Activated T-helper 1 cell treated with Interleukin-2 at 50 U/mL for 16 hours (primary cell): Measurements from ENCODE around the gene PFDN5.
"Not testable (repeated sequence)": the region's sequence is repeated elsewhere in the genome, so short reads cannot be mapped to it uniquely, and the experiment has no call there.

Source experiments
- DNase-seq: peaks from one replicate; pipeline ENCODE4 v3.0.0-alpha.2; 2020; ENCODE audit warnings: low read depth

The PFDN5 gene

DNA sequence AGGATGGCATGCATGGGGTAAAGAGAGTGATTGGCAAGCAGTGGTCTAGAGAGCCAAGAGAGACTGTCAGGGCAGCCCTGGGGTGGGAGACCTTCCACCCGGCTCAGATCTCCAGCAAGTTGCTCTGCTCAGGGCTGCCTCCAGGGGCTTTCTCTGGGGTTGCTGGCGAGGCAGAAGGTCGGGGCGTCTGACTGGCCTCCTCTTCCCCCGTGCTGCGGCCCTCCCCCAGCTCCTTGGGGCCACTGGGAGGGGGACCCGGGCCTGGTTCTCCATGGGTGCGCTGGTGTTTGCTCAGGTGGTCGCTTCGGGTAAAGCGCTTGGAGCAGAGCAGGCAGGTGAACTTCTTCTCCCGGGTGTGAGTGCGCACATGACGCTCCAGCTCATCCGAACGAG lies 32.7 kb downstream of the PFDN5 start:
- no peak for DNase-seq

- DNase-seq, result no peak
These were observed 35.3 kb downstream of the PFDN5 start for GRCh38 chr12:53330671-53331070.

GRCh38 chr12:53332339-53332738 lies 37.0 kb downstream of the PFDN5 start:
- DNase-seq, result not testable (repeated sequence)

- DNase-seq, result no peak
These were observed 37.4 kb downstream of the PFDN5 start for GRCh38 chr12:53332744-53333143.

DNA sequence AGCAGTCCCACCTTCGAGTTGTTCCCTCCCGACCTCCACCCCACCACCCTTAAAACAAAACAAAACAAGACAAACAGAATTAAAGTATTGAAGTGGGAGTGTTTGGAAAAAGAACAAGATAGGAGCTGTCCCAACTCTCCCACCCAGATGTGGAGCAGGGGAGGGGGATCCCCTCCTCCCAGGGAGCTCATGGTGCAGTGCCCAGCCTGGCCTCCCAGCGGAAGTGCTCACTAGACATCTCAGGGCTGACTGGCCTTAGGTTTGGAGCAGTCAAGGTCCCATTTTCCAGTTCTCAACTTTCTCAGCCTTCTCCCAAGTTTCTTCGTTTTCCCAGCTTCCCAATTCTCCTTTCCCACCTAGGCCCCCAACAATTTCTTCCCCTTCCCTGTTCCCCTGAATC lies 37.9 kb downstream of the PFDN5 start:
- DNase-seq, result no peak

DNA sequence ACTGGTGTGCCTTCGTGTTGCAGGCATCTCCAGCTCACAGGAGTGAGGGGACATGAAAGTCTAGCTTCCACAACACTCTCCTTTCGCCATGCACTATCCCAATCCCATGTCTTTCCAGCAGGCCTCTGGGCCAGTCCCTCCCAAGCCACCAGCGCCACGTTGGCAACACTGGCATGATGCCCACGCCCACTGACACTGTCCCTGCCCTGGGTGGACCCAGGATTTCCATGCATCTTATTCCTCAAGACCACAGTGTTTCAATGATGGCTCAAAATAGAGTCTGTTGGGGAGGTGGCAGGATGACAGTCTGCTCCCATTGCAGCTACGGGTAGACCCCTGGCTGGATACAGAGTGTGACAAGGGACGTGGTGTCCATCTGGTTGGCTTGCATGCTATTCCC lies 38.5 kb downstream of the PFDN5 start:
- no peak for DNase-seq

DNA sequence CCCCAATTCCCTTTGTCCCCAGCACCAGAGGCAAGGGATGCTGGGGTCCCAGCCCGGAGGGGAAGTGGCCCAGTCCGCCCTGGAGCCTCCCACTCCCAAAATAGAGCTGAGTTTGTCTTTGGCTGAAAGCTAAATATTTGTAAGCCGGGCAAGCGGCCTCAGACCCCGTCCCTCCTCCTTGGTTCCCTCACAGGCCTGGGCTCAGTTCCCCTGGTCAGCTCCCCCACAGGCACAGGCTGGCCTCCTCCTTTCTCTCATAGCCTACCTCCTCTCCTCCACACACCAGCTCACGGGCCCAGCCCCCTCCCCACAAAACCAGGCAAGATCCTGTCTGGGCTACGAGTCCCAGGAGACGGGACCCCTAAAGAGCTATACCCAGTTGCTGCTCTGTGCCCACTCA lies 39.5 kb downstream of the PFDN5 start:
- no peak for DNase-seq

- no peak for DNase-seq
These were observed 40.9 kb downstream of the PFDN5 start, which contains the start of gene SP7 for GRCh38 chr12:53336181-53336681. Gene SP7, minus strand, starts transcription at chr12:53336354. Its CDS starts 708 bp downstream, at chr12:53335646.

- DNase-seq, result no peak
These were observed 42.7 kb downstream of the PFDN5 start for GRCh38 chr12:53338017-53338416.

- DNase-seq, result no peak
These were observed 43.6 kb downstream of the PFDN5 start for GRCh38 chr12:53338916-53339315.

- no peak for DNase-seq
These were observed 45.1 kb downstream of the PFDN5 start for GRCh38 chr12:53340398-53340797.

DNA sequence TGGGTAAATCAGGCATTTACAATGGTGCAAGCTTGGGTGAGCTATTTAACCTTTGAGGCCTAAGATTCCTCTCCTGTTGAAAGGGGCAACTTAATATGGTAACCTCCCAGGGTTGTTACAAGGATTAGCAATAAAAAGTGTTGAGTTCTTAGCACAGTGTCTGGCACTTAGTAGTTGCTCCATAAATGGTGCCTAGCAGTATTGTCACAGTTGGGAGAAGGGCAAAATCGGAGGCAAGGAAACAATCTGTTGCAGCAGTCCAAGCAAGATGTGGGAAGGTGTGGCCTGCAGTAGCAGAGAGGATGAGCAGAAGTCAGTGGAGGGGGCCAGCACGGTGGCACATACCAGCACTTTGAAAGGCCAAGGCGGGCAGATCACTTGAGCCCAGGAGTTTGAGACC lies 48.1 kb downstream of the PFDN5 start:
- no peak for DNase-seq

- DNase-seq, result no peak
These were observed 48.6 kb downstream of the PFDN5 start for GRCh38 chr12:53343969-53344368.

DNA sequence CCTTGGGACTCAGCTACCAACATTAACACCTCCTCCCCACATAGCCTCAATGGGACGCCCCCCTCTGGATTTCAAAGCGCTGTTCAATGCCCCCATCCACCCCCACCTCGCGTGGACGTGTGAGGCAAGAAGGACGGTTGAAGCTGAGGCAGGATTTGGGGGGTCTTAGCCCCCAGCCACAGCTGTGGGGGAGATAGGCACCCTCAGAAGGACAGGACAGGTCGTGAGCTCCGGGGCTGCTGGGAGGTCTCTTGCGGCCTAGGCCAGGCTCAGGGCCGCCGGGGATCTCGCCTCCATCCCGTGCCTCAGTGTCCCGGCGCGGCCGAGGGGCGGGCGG lies 49.1 kb downstream of the PFDN5 start:
- DNase-seq, result no peak

GRCh38 chr12:53344824-53345485 lies 49.6 kb downstream of the PFDN5 start:
- DNase-seq, result peak; percentile 51

- no peak for DNase-seq
These were observed 50.3 kb downstream of the PFDN5 start for GRCh38 chr12:53345486-53346188.

DNA sequence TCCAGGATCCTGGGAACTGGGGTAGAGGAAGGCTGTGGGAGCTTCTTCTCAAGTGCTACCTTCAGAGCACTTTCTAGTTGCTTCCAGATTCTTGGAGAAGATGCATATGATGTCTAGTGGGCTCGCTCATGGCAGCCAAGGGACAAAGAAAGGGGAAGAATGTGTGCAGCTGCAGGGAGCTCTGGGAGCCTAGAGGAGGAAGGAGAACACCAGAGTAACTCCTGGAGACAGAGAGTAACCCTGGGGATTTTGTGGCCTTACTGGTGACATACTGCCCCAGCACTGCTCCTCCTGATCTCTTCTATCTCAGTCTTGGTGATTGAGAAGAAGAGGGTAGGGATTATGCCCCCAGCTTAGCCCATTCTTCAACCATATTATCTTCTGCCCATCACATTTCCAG lies 51.1 kb downstream of the PFDN5 start:
- no peak for DNase-seq

GRCh38 chr12:53347905-53348304 lies 52.6 kb downstream of the PFDN5 start:
- no peak for DNase-seq
